ENCODE results near the gene PRKD2.
A peak's percentile ranks its signal among the peaks of the same experiment; 100 is the strongest.

- TF ChIP-seq CTCF (IDR thresholded peaks at IDR 0.05): peak in 5 of 6 experiments; percentile 35 to 57 (median 55)
- TF ChIP-seq POLR2A (IDR thresholded peaks at IDR 0.05): no peak
Observed at GRCh38 chr19:46753420-46754155, 36.7 kb upstream of the PRKD2 start.

All from Peyer's patch (tissue), 4 donors.